Neural cell (in vitro differentiated cells): ENCODE results near the gene NGF.

Source experiments
- EP300 ChIP-seq: fragments of 450-650 bp; conservative IDR thresholded peaks from 2 replicates; pipeline ENCODE4 v1.6.1; 2014; ENCODE audit warnings: antibody characterized with exemption, mild to moderate bottlenecking, moderate library complexity; ENCODE audit not compliant: poor library complexity, severe bottlenecking
- EZH2 ChIP-seq: fragments of 200-600, 300-800 bp; shearing (Covaris generic), sonication (generic); IDR thresholded peaks from 2 replicates; pipeline ENCODE4 v1.6.1; 2014; ENCODE audit warnings: antibody characterized with exemption, low read length, borderline replicate concordance, mild to moderate bottlenecking; ENCODE audit not compliant: insufficient read depth, poor library complexity, severe bottlenecking
- RAD21 ChIP-seq: fragments of 450-650 bp; conservative IDR thresholded peaks from 2 replicates; pipeline ENCODE4 v1.6.1; 2014; ENCODE audit warnings: antibody characterized with exemption, mild to moderate bottlenecking, moderate library complexity
- TF ChIP-seq, protein P1 (sequence below): fragments of 450-650 bp; IDR thresholded peaks from 2 replicates; pipeline ENCODE4 v1.5.1; 2014; ENCODE audit warnings: antibody characterized with exemption, mild to moderate bottlenecking, moderate library complexity; ENCODE audit not compliant: poor library complexity, severe bottlenecking

DNA sequence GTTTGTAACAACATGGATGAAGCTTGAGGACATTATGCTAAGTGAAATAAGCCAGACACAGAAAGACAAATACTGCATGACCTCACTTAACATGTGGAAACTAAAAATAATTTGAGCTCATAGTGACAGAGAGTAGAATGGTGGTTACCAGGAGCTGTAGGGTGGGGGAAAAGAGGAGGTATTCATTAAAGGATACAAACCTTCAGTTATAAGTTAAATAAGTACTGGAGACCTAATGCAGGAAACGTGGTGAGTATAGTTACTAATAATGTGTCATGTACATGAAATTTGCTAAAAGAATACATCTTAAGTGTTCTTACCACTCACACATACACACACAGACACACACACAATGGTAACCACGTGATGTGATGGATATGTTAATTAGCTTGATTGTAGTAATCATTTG, 86.7 kb downstream of the NGF start:
- TF ChIP-seq EZH2 (no peak), RAD21 (no peak), EP300 (no peak)
- TF ChIP-seq, protein P1, sequence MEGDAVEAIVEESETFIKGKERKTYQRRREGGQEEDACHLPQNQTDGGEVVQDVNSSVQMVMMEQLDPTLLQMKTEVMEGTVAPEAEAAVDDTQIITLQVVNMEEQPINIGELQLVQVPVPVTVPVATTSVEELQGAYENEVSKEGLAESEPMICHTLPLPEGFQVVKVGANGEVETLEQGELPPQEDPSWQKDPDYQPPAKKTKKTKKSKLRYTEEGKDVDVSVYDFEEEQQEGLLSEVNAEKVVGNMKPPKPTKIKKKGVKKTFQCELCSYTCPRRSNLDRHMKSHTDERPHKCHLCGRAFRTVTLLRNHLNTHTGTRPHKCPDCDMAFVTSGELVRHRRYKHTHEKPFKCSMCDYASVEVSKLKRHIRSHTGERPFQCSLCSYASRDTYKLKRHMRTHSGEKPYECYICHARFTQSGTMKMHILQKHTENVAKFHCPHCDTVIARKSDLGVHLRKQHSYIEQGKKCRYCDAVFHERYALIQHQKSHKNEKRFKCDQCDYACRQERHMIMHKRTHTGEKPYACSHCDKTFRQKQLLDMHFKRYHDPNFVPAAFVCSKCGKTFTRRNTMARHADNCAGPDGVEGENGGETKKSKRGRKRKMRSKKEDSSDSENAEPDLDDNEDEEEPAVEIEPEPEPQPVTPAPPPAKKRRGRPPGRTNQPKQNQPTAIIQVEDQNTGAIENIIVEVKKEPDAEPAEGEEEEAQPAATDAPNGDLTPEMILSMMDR = no peak
